H9 (cell line): ENCODE data around the gene RBBP9. TPM values are rescaled to one million over a fixed set of nuclear protein-coding genes. Genes with fewer than 3 reads are reported as not detected.

Experiments
- DNase-seq: peaks from one replicate; pipeline ENCODE4 v3.0.0-alpha.2; 2017
- H2AFZ ChIP-seq: one replicate; pipeline ENCODE4 v1.6.1; 2013; ENCODE audit warnings: mild to moderate bottlenecking, low read length, control low read depth, moderate library complexity
- H2AK5ac ChIP-seq: 2 replicates; pipeline ENCODE4 v1.6.1; 2013; ENCODE audit warnings: low read length, control low read depth, mixed read lengths; ENCODE audit not compliant: insufficient read length
- H2BK120ac ChIP-seq: one replicate; pipeline ENCODE4 v1.6.1; 2013; ENCODE audit warnings: low read depth, mild to moderate bottlenecking, low read length, control low read depth, inconsistent platforms; ENCODE audit not compliant: poor library complexity, severe bottlenecking
- H2BK12ac ChIP-seq: 2 replicates; pipeline ENCODE4 v1.6.1; 2013; ENCODE audit warnings: low read length, control low read depth, mixed read lengths, low read depth; ENCODE audit not compliant: insufficient read length
- H2BK15ac ChIP-seq: 2 replicates; pipeline ENCODE4 v1.6.1; 2013; ENCODE audit warnings: low read depth, low read length, control low read depth
- H2BK20ac ChIP-seq: one replicate; pipeline ENCODE4 v1.6.1; 2013; ENCODE audit warnings: low read depth, mild to moderate bottlenecking, low read length, control low read depth, inconsistent platforms; ENCODE audit not compliant: poor library complexity, severe bottlenecking
- H2BK5ac ChIP-seq: 2 replicates; pipeline ENCODE4 v1.6.1; 2013; ENCODE audit warnings: low read length, control low read depth, mixed read lengths; ENCODE audit not compliant: insufficient read length
- H3K14ac ChIP-seq: 2 replicates; pipeline ENCODE4 v1.6.1; 2013; ENCODE audit warnings: low read length, control low read depth; ENCODE audit not compliant: insufficient read depth
- H3K18ac ChIP-seq: 2 replicates; pipeline ENCODE4 v1.6.1; 2013; ENCODE audit warnings: low read depth, mild to moderate bottlenecking, mixed read lengths, low read length, control low read depth; ENCODE audit not compliant: insufficient read length
- H3K23ac ChIP-seq: 2 replicates; pipeline ENCODE4 v1.6.1; 2013; ENCODE audit warnings: low read length, control low read depth, mixed read lengths, low read depth; ENCODE audit not compliant: insufficient read length
- H3K23me2 ChIP-seq: 2 replicates; pipeline ENCODE4 v1.6.1; 2013; ENCODE audit warnings: low read depth, mild to moderate bottlenecking, mixed read lengths, low read length, control low read depth; ENCODE audit not compliant: insufficient read length, poor library complexity, severe bottlenecking
- H3K27ac ChIP-seq: 2 replicates; pipeline ENCODE4 v1.5.1; 2013; ENCODE audit warnings: low read length, control low read depth, mixed read lengths, low read depth; ENCODE audit not compliant: insufficient read length
- H3K27me3 ChIP-seq: 2 replicates; pipeline ENCODE4 v1.6.1; 2013; ENCODE audit warnings: low read length, control low read depth, inconsistent platforms; ENCODE audit not compliant: insufficient read depth
- H3K4ac ChIP-seq: 2 replicates; pipeline ENCODE4 v1.6.1; 2013; ENCODE audit warnings: low read depth, mild to moderate bottlenecking, control low read depth, inconsistent platforms, low read length, moderate library complexity
- H3K4me1 ChIP-seq: 2 replicates; pipeline ENCODE4 v1.6.1; 2013; ENCODE audit warnings: low read length, control low read depth, inconsistent platforms; ENCODE audit not compliant: insufficient read depth
- H3K4me2 ChIP-seq: 2 replicates; pipeline ENCODE4 v1.6.1; 2013; ENCODE audit warnings: low read length, control low read depth, mixed read lengths; ENCODE audit not compliant: insufficient read length, insufficient read depth
- H3K56ac ChIP-seq: 2 replicates; pipeline ENCODE4 v1.6.1; 2013; ENCODE audit warnings: low read depth, mild to moderate bottlenecking, mixed read lengths, low read length, control low read depth; ENCODE audit not compliant: insufficient read length
- H3K79me1 ChIP-seq: 2 replicates; pipeline ENCODE4 v1.6.1; 2013; ENCODE audit warnings: low read depth, mild to moderate bottlenecking, moderate library complexity, low read length, control low read depth, inconsistent platforms; ENCODE audit not compliant: insufficient read depth, poor library complexity, severe bottlenecking
- H3K79me2 ChIP-seq: 2 replicates; pipeline ENCODE4 v1.6.1; 2013; ENCODE audit warnings: low read length, control low read depth, inconsistent platforms; ENCODE audit not compliant: insufficient read depth
- H3K9ac ChIP-seq: 2 replicates; pipeline ENCODE4 v1.6.1; 2013; ENCODE audit warnings: low read length, control low read depth, mixed read lengths; ENCODE audit not compliant: insufficient read length; ENCODE audit errors: extremely low read depth
- H3K9me3 ChIP-seq: one replicate; pipeline ENCODE4 v1.6.1; 2013; ENCODE audit warnings: low read depth, low read length, inconsistent platforms; ENCODE audit not compliant: control insufficient read depth
- H3T11ph ChIP-seq: one replicate; pipeline ENCODE4 v1.6.1; 2013; ENCODE audit warnings: mild to moderate bottlenecking, low read length, control low read depth, inconsistent platforms
- H4K20me1 ChIP-seq: one replicate; pipeline ENCODE4 v1.6.1; 2013; ENCODE audit not compliant: control insufficient read depth, insufficient read length, insufficient read depth
- H4K5ac ChIP-seq: 2 replicates; pipeline ENCODE4 v1.6.1; 2013; ENCODE audit warnings: low read depth, mild to moderate bottlenecking, mixed read lengths, low read length, control low read depth; ENCODE audit not compliant: insufficient read length
- H4K8ac ChIP-seq: replicated peaks from 2 replicates; pipeline ENCODE4 v1.6.1; 2013; ENCODE audit warnings: low read length, control low read depth, mixed read lengths, low read depth; ENCODE audit not compliant: insufficient read length
- H4K91ac ChIP-seq: 2 replicates; pipeline ENCODE4 v1.6.1; 2013; ENCODE audit warnings: low read depth, mild to moderate bottlenecking, moderate library complexity, mixed read lengths, low read length, control low read depth; ENCODE audit not compliant: insufficient read length
- H3K27ac Mint-ChIP-seq, 3 experiments: 2 replicates in 2 of 3; 3 replicates in 1 of 3; pipeline ENCODE4 v1.8.0; 2020 to 2021; ENCODE audit warnings: mixed read lengths in 3 of 3, mild to moderate bottlenecking in 1 of 3, moderate library complexity in 1 of 3
- H3K27me3 Mint-ChIP-seq: 2 replicates; pipeline ENCODE4 v1.8.0; 2021; ENCODE audit warnings: low read depth, mild to moderate bottlenecking, moderate library complexity, mixed read lengths
- H3K36me3 Mint-ChIP-seq, 3 experiments: 2 replicates in 2 of 3; 3 replicates in 1 of 3; pipeline ENCODE4 v1.8.0; 2020 to 2021; ENCODE audit warnings: low read depth in 3 of 3, mixed read lengths in 3 of 3; ENCODE audit not compliant: insufficient read depth in 1 of 3
- H3K4me1 Mint-ChIP-seq, 2 experiments: 2 replicates each; pipeline ENCODE4 v1.8.0; 2020; ENCODE audit warnings: mixed read lengths in 2 of 2
- H3K4me3 Mint-ChIP-seq, 2 experiments: 2 replicates in 1 of 2; 3 replicates in 1 of 2; pipeline ENCODE4 v1.8.0; 2020 to 2021; ENCODE audit warnings: mild to moderate bottlenecking in 2 of 2, mixed read lengths in 2 of 2, moderate library complexity in 1 of 2
- H3K9me3 Mint-ChIP-seq, 2 experiments: 2 replicates in 1 of 2; 3 replicates in 1 of 2; pipeline ENCODE4 v1.8.0; 2020; ENCODE audit warnings: mild to moderate bottlenecking in 2 of 2, mixed read lengths in 2 of 2, moderate library complexity in 1 of 2
- CTCF ChIP-seq: fragments of 200-600 bp; sonication (generic); conservative IDR thresholded peaks from 3 replicates; pipeline ENCODE4 v1.8.0; 2021; ENCODE audit warnings: antibody characterized with exemption, mild to moderate bottlenecking
- WGBS: extraction: QIAGEN DNeasy Blood & Tissue Kit; methylation state at CpG from one replicate; pipeline ENCODE4 v1.1.7; 2013; ENCODE audit warnings: missing lambda C conversion rate, low lambda C conversion rate, mixed read lengths; ENCODE audit not compliant: insufficient read length; ENCODE audit errors: extremely low coverage; 5-methylcytosine and 5-hydroxymethylcytosine counted together
- total RNA-seq: library from RNA; stranded (reverse); gene quantifications from 2 replicates; pipeline ENCODE4 v1.2.1, GENCODE V29; 2021

The RBBP9 gene
- total RNA-seq, 1 experiment from 2014 or later: 12.0 TPM

- H3K23ac ChIP-seq: no peak overlapping the region
- H3K23me2 ChIP-seq: no peaks in the 10 kb centered on the region
- no peak overlapping the region for H2BK20ac ChIP-seq
- no peaks in the 10 kb centered on the region for H3K79me1 ChIP-seq
- no peak overlapping the region for H3K9ac ChIP-seq
- H3K9me3 Mint-ChIP-seq: no peaks in the 10 kb centered on the region
- DNase-seq: no peak
- H3K27ac Mint-ChIP-seq: no peak overlapping the region
- H3K4ac ChIP-seq: no peak overlapping the region
- H3K18ac ChIP-seq: no peak overlapping the region
- no peak overlapping the region for H4K5ac ChIP-seq
- no peak overlapping the region for H2BK15ac ChIP-seq
- no peaks in the 10 kb centered on the region for H3K9me3 ChIP-seq
- peaks cover 40 to 87% (median 81%) of the 10 kb centered on the region in 3 experiments; a peak in 6 of 7 replicates for H3K36me3 Mint-ChIP-seq
- no peaks in the 10 kb centered on the region for H3K27me3 Mint-ChIP-seq
- H3K56ac ChIP-seq: no peak overlapping the region
- H2AFZ ChIP-seq: no peak overlapping the region
- no peak overlapping the region for H2AK5ac ChIP-seq
- no peaks in the 10 kb centered on the region for H3K79me2 ChIP-seq
- no peaks in the 10 kb centered on the region for H3K4me1 Mint-ChIP-seq
- H2BK5ac ChIP-seq: no peak overlapping the region
- H2BK120ac ChIP-seq: no peak overlapping the region
- no peak overlapping the region for H3T11ph ChIP-seq
- TF ChIP-seq CTCF: no peak
- no peak overlapping the region for H3K14ac ChIP-seq
- H3K4me2 ChIP-seq: no peak overlapping the region
- H2BK12ac ChIP-seq: no peak overlapping the region
- no peak overlapping the region for H3K4me3 Mint-ChIP-seq
- no peak overlapping the region for H4K8ac ChIP-seq
- no peaks in the 10 kb centered on the region for H4K20me1 ChIP-seq
- no peaks in the 10 kb centered on the region for H3K27me3 ChIP-seq
- no peaks in the 10 kb centered on the region for H3K4me1 ChIP-seq
- H4K91ac ChIP-seq: no peak overlapping the region
- H3K27ac ChIP-seq: no peak overlapping the region
- no CpG with 5 or more reads among the region's 2 CpGs for WGBS
Measured at GRCh38 chr20:18527836-18528235, 30.8 kb upstream of the RBBP9 start.
